GM19324 (cell line): Measurements from ENCODE around the gene CD40.

Experiments
- ATAC-seq: cut with Tn5 transposase; IDR thresholded peaks from one replicate; pipeline ENCODE4 v1.9.1; 2021; ENCODE audit warnings: mild to moderate bottlenecking, moderate library complexity; ENCODE audit not compliant: unreplicated experiment, low FRiP score

CD40 gene

GRCh38 chr20:46117704-46118467 is at the start of gene CD40:
Gene CD40, plus strand, starts transcription at chr20:46118314. Its CDS starts 30 bp downstream, at chr20:46118344.
- ATAC-seq = peak; percentile 73

- ATAC-seq = no peak
These were observed 47.8 kb upstream of the CD40 start for GRCh38 chr20:46070215-46070900.

GRCh38 chr20:46071573-46071972 is 46.5 kb upstream of the CD40 start:
- ATAC-seq = no peak

- no peak for ATAC-seq
These were observed 45.1 kb upstream of the CD40 start for GRCh38 chr20:46073024-46073423.

GRCh38 chr20:46073443-46073842 is 44.7 kb upstream of the CD40 start:
- no peak for ATAC-seq

GRCh38 chr20:46074006-46074405 is 44.1 kb upstream of the CD40 start:
- no peak for ATAC-seq

- ATAC-seq = no peak
These were observed 41.3 kb upstream of the CD40 start for GRCh38 chr20:46076806-46077205.

GRCh38 chr20:46077642-46078305 is 40.3 kb upstream of the CD40 start:
- ATAC-seq = no peak

GRCh38 chr20:46078954-46079353 is 39.2 kb upstream of the CD40 start:
- ATAC-seq = no peak

GRCh38 chr20:46081074-46081473 is 37.0 kb upstream of the CD40 start:
- ATAC-seq = no peak

- no peak for ATAC-seq
These were observed 35.0 kb upstream of the CD40 start for GRCh38 chr20:46083101-46083500.

GRCh38 chr20:46083531-46084061 is 34.5 kb upstream of the CD40 start:
- ATAC-seq = no peak

GRCh38 chr20:46084805-46085178 is 33.3 kb upstream of the CD40 start:
- no peak for ATAC-seq

- no peak for ATAC-seq
These were observed 32.8 kb upstream of the CD40 start for GRCh38 chr20:46085179-46085851.

- no peak for ATAC-seq
These were observed 31.0 kb upstream of the CD40 start for GRCh38 chr20:46087161-46087560.

GRCh38 chr20:46088409-46089166 is 29.5 kb upstream of the CD40 start:
- ATAC-seq = no peak

- ATAC-seq = peak; percentile 24
These were observed 29.0 kb upstream of the CD40 start for GRCh38 chr20:46089167-46089416.

GRCh38 chr20:46089417-46090388 is 28.4 kb upstream of the CD40 start, which contains the start of gene NCOA5:
Gene NCOA5, minus strand, starts transcription at chr20:46089962. Its CDS starts 10,538 bp downstream, at chr20:46079424.
- ATAC-seq = peak; percentile 90
